Measurements from ENCODE around the gene BOLA2B.

DNA sequence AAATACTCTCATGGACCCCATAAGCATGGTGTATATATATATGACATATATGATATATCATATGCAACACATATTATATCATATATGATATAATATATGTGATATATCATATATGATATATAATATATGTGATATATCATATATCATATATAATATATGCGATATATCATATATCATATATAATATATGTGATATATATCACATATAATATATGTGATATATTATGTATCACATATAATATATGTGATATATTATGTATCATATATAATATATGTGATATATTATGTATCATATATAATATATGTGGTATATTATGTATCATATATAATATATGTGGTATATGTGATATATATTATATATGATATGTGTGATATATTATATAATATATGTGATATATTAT, 48.5 kb downstream of the BOLA2B start:
- TF ChIP-seq, protein P1, sequence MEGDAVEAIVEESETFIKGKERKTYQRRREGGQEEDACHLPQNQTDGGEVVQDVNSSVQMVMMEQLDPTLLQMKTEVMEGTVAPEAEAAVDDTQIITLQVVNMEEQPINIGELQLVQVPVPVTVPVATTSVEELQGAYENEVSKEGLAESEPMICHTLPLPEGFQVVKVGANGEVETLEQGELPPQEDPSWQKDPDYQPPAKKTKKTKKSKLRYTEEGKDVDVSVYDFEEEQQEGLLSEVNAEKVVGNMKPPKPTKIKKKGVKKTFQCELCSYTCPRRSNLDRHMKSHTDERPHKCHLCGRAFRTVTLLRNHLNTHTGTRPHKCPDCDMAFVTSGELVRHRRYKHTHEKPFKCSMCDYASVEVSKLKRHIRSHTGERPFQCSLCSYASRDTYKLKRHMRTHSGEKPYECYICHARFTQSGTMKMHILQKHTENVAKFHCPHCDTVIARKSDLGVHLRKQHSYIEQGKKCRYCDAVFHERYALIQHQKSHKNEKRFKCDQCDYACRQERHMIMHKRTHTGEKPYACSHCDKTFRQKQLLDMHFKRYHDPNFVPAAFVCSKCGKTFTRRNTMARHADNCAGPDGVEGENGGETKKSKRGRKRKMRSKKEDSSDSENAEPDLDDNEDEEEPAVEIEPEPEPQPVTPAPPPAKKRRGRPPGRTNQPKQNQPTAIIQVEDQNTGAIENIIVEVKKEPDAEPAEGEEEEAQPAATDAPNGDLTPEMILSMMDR (IDR thresholded peaks at IDR 0.05): no peak
- no peak for TF ChIP-seq POLR2A (IDR thresholded peaks at IDR 0.05)
